GM13976 (cell line): ENCODE measurements around the gene UROC1.

Experiments used
- DNase-seq: peaks from one replicate; pipeline ENCODE4 v3.0.0; 2012; ENCODE audit warnings: low spot score
- in situ Hi-C: fragments of 300-500 bp; cut with MboI; formaldehyde crosslinking; loops from one replicate; pipeline ENCODE4 v1.12.0; 2022; ENCODE audit warnings: low sequenced_read_pairs, mixed read lengths, inconsistent platforms; ENCODE audit not compliant: unreplicated experiment
- TF ChIP-seq, protein P1 (sequence below): IDR thresholded peaks from 2 replicates; pipeline ENCODE4 v1.5.1; 2012; ENCODE audit warnings: borderline replicate concordance, mild to moderate bottlenecking; ENCODE audit not compliant: insufficient read depth; ENCODE audit errors: extremely low read depth, missing control alignments, control extremely low read depth

The UROC1 gene

DNA sequence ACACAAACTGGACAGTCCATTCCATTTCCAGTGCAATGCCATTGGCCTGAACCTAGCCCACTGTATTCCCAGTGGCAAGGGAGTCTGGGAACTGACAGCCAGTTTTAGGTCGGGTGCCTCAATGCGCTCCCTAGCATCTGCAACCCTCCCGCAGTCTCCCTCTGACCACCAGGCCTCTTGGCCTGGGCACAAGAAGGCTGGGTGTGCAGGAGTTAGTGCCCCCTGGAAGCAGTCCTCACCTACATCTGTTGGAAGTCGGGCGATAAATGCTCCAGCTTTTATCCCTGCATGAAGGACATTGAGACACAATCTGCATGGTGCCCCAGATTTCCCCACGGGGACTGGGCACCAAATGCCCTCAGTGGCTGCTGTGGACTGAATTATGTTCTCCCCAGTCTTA is 28.4 kb upstream of the UROC1 start:
- no peak for DNase-seq
- in situ Hi-C loops = no loop called here

DNA sequence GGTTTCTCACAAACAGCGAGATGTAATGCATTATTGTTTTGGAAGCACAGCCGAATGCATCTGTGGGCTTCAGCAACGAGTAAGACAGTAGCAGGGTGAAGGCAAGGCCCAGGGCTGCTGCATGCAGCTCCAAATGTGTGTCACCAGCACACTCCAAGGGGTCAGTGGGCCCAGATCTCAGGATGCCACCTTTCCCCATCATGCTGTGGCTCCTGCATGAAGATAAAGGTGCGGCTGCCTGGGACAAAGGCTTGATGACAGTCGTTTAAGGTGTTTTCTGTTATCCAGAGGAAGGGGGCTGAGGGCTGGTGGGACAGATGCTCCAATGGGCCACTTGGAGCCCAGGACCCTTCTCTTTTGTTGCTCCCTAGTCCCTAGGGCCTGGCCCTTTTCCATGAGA is 28.0 kb upstream of the UROC1 start:
- TF ChIP-seq, protein P1, sequence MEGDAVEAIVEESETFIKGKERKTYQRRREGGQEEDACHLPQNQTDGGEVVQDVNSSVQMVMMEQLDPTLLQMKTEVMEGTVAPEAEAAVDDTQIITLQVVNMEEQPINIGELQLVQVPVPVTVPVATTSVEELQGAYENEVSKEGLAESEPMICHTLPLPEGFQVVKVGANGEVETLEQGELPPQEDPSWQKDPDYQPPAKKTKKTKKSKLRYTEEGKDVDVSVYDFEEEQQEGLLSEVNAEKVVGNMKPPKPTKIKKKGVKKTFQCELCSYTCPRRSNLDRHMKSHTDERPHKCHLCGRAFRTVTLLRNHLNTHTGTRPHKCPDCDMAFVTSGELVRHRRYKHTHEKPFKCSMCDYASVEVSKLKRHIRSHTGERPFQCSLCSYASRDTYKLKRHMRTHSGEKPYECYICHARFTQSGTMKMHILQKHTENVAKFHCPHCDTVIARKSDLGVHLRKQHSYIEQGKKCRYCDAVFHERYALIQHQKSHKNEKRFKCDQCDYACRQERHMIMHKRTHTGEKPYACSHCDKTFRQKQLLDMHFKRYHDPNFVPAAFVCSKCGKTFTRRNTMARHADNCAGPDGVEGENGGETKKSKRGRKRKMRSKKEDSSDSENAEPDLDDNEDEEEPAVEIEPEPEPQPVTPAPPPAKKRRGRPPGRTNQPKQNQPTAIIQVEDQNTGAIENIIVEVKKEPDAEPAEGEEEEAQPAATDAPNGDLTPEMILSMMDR = no peak
- DNase-seq = no peak
- in situ Hi-C loops = no loop called here

More for the DNA sequence above, 28.4 kb upstream of the UROC1 start:
- TF ChIP-seq, protein P1 = no peak

DNA sequence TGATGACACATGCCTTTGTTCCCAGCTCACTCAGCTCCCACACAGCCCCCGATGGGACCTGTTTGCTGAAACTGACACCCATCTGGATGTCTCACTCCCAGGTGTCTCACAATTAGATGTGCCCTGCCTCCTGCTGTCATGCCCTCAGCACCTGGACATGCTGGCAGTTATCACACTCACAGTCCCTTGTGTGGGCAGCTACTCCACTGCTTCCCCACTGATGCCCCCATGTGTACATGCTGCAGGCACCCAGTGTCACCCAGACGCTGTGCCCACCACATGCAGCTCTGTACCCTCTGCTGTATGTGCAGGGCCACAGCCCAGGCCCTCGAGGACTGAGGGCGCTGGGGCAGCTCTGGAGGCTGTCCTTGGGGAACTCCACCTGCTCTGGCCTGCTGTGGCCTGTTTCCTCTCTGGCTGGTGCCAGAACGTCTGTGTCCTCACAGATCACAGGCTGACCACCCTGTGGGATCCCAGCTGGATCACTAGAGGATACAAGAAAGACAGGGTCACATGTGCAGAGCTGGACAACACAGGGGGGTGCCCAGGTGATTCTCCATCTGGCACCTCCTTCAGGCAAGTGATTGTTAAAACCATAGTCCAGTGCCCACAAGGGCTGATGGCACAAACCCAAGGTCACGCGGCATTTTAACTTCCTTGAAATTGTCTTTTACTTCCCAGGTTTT is 27.2 kb upstream of the UROC1 start:
- TF ChIP-seq, protein P1 = no peak
- in situ Hi-C loops = no loop called here

DNA sequence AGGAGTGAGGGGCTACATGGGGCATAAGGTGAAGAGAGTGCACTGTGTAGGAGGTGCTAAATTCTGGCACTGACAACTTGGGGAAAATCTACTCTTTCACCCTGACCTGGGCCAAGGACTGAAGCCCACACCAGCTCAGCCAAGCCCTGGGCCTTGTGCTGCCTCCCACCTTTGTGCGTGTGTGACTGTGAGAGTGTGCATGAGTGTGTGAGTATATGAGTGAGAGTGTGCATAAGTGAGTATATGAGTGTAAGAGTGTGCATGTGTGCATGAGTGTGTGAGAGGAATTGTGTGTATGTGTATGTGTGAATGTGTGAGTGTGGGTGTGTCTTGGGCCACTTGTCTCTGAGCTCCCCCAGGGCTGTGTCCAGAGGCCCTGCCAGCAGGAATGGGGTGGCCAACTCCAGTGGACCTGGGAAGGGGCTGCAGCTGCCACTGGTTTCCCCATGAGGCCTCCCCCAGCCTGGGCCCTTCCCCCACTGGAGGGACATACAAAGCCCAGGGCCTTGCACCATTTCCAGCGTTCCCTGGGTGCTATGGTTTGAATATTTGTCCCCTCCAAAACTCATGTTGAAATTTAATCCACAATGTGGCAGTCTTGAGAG is 26.0 kb upstream of the UROC1 start:
- no peak for DNase-seq
- in situ Hi-C loops = no loop called here
- TF ChIP-seq, protein P1 = no peak

More for the DNA sequence above, 27.2 kb upstream of the UROC1 start:
- DNase-seq = no peak

DNA sequence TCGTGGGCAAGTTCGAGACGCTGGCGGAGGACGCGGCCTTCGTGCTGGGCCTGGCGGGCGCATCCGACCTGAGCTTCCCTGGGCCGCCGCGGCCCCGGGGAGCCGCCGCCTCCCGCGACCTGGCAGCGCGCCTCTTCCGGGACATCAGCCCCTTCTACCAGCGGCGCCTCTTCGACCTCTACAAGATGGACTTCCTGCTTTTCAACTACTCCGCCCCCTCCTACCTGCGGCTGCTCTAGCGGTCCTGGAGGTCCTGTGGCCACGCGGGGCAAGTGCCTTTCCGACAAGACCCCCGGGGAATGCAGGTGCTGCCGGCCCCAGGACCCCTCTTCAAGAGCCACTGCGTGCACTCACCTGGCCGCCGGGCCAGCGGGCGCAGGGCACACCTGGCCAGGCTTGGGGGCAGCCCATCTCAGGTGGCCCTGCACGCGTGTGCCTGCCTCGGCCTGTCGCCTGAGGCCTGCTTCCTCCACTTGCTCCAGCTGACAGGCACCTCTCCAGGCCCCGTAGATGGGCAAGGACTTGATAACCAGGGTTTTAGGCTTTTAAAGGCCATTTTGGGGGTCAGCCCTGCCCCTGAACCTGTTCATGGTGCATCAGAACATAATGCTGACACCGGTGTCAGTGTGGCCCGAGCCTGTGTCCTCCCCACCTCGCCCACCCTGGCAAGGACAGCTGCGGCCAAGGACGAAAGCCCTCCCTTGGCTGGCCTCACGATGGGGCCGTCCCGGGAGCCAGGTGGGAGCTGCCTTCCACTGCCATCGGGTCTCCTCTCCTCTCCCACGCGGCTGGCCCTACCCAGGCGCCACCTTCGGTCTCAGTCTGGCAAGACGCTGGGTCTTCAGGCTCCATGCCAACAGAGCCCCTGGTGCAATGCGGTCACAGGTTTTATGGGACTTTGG is 25.0 kb upstream of the UROC1 start:
- TF ChIP-seq, protein P1 = no peak
- DNase-seq = no peak
- in situ Hi-C loops = no loop called here

DNA sequence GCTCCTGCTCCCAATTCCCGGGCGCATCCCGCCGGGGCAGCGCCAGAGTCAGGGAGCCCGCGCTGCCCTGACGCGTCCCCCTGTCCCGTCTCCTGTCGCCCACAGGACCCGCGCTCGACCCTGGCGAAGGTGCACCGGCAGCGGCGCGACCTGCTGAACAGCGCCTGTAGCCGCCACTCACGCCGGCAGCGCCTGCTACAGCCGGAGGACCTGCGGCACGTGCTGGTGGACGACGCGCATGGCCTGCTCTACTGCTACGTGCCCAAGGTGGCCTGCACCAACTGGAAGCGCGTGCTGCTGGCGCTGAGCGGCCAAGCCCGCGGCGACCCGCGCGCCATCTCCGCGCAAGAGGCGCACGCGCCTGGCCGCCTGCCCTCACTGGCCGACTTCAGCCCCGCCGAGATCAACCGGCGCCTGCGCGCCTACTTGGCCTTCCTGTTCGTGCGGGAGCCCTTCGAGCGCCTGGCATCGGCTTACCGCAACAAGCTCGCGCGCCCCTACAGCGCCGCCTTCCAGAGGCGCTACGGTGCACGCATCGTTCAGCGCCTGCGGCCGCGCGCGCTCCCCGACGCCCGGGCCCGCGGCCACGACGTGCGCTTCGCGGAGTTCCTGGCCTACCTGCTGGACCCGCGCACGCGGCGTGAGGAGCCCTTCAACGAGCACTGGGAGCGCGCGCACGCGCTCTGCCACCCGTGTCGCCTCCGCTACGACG is 24.2 kb upstream of the UROC1 start:
- DNase-seq = no peak
- in situ Hi-C loops = no loop called here

More for the DNA sequence above, 24.2 kb upstream of the UROC1 start:
- TF ChIP-seq, protein P1 = no peak
